NCI-H82 treated with DMSO at 0.1 percent for 48 hours (cell line): ENCODE data around the gene NUP214.

Experiments used
- DNase-seq: peaks from one replicate; lab custom pipeline; 2025; ENCODE audit not compliant: unreplicated experiment; lab: John Stamatoyannopoulos, UW

NUP214 gene

DNA sequence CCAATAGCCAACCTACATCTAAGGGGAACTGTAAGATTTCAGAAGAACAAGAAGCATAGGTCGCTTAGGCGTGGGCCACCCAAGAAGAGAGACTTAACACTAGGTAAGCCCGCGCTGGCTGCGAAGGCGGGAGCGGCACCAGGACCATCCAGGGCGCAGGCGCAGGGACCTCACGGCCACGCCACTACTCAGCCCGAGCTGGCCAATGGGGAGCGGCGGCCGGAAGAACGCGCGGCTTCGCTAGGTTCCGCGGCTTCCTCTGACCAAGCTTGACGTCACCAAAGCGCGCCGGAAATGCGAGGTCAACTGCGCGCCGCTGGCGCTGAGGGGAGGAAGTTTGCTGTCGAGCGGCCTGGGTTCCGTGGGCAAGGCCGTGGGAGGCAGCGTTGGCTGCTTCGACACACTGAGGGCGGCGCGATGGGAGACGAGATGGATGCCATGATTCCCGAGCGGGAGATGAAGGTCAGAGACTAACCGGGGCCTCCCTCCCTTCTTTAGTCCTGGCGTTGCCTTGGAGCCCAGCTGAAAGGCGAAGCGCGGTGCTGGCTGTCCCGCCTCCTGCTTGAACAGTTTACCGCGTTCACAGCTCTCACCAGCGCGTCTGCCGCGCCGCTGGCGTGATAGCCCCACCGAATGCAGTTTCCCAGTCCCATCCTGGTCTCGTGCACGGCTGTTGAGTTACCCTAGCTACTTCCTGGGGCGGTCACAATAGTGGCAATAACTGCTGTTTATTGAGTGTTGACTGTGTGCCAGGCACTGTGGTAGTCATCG, at the start of gene NUP214:
TSS of gene NUP214 (plus strand) at position 299 of the 771 bp plus-strand sequence. CDS start at position 418, 119 bp downstream.
- peak; percentile 89 for DNase-seq

DNA sequence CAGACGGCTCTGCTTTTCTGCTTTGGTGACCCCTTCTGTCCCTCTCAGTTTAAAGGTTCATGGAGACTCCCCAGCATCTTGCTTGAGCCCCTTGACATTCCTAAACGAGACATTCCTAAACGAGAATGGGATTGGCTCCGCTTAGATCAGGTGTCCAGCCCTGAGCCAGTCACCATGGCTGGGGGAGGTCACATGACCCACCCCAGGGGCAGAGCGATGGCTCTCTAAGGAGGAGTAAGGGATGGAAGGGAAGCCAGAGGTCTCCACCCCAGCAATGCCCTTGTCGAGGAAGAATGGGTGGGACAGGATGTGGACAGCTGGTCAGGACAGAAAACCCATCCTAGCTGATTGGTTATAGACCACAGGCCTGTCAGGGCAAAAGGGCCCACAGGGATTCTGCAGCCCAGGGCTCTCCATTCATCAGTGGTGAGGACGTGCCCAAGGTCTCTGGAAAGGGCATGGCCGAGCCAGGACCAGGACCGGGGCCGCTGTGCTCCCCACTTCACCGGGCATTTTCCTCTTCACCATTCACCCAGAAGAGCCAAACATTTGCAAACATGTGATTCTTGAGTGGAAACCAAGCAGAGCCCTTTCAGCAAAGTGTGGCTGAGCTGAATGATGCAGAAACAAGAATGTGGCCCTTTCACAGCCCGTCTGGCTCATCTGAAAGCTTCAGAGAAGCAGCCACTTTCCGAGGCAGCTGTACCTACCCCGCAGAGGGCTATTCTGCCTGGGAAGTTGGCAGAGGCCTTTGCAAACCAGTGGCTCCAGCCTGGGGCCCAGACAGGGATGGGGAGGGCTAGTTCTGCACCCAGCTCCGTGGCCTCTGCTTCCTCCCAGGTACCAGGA, 48.8 kb upstream of the NUP214 start:
- DNase-seq = no peak

DNA sequence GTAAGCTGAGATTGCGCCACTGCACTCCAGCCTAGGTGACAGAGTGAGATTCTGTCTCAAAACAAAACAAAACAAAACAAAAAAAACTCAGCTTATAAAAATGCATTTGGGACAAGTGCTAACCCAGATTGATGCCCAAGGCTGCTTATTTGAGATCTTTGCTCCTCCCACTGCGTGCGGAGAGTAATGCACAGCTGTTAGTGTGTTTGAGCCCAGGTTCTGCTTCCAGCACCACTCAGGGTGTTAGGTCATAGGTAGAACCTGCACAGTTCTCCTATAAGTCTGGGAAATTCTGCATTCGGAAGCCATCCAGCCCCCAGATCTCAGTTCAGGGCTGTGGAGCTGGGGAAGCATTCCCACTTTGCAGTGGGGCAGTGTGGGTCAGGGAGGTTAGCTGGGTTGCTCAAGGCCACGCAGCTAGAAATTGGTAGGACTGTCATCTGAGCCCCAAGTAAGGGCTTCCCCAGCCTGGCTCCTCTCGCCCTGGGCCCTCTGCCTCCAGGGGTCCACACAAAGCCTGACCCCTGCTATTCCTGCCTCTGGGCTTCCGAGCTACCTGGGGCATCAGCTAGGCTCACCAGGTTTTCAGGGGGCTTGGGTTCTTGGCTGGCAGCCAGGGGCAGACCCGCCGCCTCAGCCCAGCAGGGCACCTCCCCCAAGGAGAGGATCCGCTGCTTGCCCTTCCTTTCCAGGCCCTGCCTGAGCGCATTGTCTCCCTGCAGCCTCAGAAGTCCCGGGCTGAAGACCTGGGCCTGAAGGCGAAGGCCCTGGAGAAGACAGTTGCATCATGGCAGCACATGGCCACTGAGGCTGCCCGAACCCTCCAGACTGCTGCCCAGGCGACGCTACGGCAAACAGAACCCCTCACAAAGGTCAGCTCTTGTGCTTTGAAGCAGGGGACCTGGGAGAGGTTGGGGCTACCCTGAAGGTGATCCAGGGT, 46.7 kb upstream of the NUP214 start:
- no peak for DNase-seq

DNA sequence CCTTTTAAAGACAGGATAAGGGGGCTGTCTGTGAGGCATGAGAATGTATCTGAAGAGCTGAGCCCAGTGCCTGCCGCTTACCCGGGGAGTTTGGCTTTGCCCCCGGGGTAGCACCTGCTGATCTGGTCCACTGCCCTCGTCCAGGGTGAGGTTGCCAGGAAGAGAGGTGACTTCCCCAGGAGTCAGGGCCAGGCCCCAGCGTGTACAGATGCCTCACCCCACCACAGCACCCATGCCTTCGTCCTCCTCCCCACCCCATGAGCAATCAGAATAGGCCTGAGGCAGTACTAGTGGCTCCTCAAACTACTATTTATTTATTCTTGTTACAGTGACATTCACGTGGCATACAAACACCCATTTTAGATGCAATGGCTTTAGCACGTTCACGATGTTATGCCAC, 44.8 kb upstream of the NUP214 start:
- no peak for DNase-seq

GRCh38 chr9:131081868-131082267, 43.5 kb upstream of the NUP214 start:
- DNase-seq = no peak

GRCh38 chr9:131082774-131083512, 42.4 kb upstream of the NUP214 start:
- DNase-seq = no peak

GRCh38 chr9:131084661-131085369, 40.6 kb upstream of the NUP214 start:
- no peak for DNase-seq

DNA sequence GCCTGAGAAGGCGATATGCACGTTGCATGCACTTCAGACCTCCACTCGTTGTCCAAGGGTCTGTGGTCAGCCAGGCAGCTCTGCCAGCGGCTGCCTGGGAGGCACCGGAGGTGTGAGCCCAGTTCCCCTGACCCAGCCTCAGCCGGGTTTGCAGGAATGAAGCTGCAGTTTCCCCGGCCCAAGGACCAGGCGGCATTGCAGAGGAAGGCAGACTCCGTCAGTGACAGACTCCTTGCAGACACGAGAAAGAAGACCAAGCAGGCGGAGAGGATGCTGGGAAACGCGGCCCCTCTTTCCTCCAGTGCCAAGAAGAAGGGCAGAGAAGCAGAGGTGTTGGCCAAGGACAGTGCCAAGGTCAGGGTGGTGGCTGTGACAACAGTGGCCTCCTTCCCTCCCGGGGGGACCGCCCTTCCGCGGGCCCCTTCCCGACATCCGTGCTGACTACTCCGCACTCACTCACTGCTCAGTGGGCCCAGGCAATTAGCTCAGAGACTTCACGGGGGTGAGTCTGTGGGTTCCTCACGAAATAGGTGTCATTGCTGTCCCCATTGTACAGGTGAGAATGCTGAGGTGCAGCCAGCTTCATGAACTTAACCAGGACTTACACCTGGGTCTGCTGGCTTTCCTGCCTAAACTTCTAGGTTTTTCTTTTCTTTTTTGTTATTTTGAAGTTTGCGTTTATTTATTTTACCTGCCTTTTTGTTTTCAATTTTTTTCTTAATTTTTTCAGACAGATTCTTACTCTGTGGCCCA, 39.8 kb upstream of the NUP214 start:
- DNase-seq = no peak

GRCh38 chr9:131087354-131087893, 38.0 kb upstream of the NUP214 start:
- DNase-seq = no peak

GRCh38 chr9:131090025-131090787, 35.2 kb upstream of the NUP214 start:
- DNase-seq = no peak

GRCh38 chr9:131091352-131091992, 33.9 kb upstream of the NUP214 start:
- no peak for DNase-seq

- DNase-seq = no peak
Measured at GRCh38 chr9:131092030-131092429, 33.4 kb upstream of the NUP214 start.

GRCh38 chr9:131092548-131093440, 32.6 kb upstream of the NUP214 start:
- DNase-seq = no peak

- no peak for DNase-seq
Measured at GRCh38 chr9:131094015-131094414, 31.4 kb upstream of the NUP214 start.

DNA sequence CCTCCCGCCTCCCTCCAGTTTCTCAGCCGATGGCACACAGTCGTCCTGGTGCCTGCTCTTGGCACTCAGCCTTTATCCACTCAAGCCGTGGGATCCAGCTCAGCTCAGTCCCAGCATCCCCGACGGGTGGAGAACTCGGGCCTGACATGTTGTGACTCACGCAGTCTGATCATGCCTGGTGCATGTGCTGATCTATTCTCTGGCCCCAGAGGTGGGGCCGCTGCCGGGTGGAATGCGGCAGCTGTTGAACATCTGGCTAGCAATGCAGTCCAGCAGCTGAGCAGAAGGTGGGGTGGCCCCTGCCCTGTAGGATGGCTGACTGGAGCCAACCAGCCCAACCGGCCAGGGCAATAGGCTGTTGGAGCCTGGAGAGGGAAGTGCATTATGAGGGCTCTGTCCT, 30.8 kb upstream of the NUP214 start:
- DNase-seq = no peak

- no peak for DNase-seq
Measured at GRCh38 chr9:131095666-131096268, 29.6 kb upstream of the NUP214 start.
